Measurements from ENCODE around the gene GPR137.

DNA sequence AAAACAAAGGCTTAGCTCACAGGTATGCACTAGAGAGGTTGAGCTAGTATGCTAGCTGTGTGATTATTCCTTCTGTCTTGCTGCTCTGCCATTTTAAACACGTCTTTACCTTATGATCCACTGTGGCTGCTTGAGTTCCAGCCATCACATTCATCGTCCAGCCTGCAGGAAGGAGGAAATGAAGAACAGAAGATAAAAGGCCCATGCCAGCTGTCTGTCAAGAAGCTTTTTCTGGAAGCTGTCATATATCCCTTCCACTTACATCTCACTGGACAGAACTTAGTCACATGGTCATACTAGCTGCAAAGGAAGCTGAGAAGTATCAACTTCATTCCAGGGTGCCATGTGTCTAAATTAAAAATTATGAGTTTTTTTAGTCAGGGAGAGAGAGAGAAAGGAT, 41.7 kb downstream of the GPR137 start:
- TF ChIP-seq, protein P1, sequence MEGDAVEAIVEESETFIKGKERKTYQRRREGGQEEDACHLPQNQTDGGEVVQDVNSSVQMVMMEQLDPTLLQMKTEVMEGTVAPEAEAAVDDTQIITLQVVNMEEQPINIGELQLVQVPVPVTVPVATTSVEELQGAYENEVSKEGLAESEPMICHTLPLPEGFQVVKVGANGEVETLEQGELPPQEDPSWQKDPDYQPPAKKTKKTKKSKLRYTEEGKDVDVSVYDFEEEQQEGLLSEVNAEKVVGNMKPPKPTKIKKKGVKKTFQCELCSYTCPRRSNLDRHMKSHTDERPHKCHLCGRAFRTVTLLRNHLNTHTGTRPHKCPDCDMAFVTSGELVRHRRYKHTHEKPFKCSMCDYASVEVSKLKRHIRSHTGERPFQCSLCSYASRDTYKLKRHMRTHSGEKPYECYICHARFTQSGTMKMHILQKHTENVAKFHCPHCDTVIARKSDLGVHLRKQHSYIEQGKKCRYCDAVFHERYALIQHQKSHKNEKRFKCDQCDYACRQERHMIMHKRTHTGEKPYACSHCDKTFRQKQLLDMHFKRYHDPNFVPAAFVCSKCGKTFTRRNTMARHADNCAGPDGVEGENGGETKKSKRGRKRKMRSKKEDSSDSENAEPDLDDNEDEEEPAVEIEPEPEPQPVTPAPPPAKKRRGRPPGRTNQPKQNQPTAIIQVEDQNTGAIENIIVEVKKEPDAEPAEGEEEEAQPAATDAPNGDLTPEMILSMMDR (IDR thresholded peaks at IDR 0.05), result no peak
- TF ChIP-seq POLR2AphosphoS5 (IDR thresholded peaks at IDR 0.05) (no peak), EP300 (IDR thresholded peaks at IDR 0.05) (no peak)

All from suprapubic skin (tissue), 4 donors.